ENCODE results near the gene PCOLCE2.

Gene PCOLCE2

GRCh38 chr3:142849148-142849547, 39.7 kb downstream of the PCOLCE2 start:
- no peak for DNase-seq (ENCODE audit: low spot score)
- no peak for TF ChIP-seq CTCF (IDR thresholded peaks at IDR 0.05; ENCODE audit: borderline replicate concordance, control extremely low read depth, extremely low read depth, insufficient read depth, missing control alignments)
- in situ Hi-C loops (cut with MboI; ENCODE audit: low sequenced_read_pairs, unreplicated experiment): no loop called here

DNA sequence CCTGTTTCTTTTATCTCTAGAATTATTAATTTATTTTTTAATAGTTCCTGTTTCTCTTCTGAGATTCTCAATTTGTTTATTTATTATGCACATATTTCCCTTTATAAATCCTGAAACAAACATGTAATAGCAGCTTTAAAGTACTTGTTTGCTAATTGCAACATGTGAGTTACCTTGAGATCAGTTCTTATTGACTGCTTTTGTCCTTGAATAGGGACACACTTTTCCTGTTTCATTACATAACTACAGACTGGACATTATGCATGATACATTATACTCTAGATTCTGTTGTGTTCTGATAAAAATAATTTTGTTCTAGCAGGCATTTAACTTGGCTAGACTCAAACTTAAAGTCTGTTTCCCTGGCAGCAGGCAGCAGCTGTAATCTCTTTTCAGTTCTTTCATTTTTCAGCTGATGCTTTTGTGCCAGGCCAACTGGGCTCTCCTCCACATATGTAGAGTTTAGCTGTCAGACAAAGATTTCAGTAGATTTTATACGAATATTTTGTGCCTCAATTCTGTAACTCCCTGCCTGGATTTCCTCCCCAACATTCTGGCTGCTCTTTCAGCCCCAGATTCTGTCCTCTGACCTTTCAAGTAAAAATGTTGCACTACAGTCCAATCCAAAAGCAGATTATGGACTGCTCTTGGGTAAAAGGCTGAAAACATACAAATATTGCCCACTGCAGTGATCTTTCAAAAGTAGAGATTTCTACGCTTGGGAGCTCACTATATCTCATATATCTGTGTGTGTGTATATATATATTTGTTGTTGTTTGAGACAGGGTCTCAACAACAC, 41.9 kb downstream of the PCOLCE2 start:
- TF ChIP-seq CTCF (IDR thresholded peaks at IDR 0.05; ENCODE audit: borderline replicate concordance, control extremely low read depth, extremely low read depth, insufficient read depth, missing control alignments): no peak
- in situ Hi-C loops (cut with MboI; ENCODE audit: low sequenced_read_pairs, unreplicated experiment): no loop called here
- no peak for DNase-seq (ENCODE audit: low spot score)

DNA sequence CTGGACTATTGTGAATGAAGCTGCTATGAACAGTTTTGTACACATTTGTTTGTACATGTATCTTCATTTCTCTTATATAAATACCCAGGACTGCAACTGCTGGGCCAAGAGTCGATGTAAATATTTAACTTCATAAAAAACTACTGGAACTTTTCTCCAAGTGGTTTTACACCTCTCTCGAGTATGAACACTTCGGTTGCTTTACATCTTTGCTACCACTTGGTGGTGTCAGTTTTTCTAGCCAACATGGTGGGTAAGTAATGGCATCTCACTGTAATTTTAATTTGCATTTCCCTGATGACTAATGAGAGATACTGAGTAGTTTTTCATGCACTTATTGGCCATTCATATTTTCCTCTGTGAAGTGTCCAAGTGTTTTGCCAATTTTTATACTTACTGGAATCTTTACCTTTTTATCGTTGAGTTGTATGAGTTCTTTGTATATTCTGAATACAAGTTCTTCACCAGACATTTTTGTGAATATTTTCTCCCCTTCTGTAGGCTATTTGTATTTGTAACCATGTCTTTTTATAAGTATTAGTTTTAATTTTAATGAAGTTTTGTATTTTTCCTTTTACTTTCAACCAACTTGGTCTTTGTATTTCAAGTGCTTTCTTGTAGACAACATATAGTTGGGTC, 44.4 kb downstream of the PCOLCE2 start:
- in situ Hi-C loops (cut with MboI; ENCODE audit: low sequenced_read_pairs, unreplicated experiment): no loop called here
- peak; percentile 42 for DNase-seq (ENCODE audit: low spot score)
- TF ChIP-seq CTCF (IDR thresholded peaks at IDR 0.05; ENCODE audit: borderline replicate concordance, control extremely low read depth, extremely low read depth, insufficient read depth, missing control alignments): peak; percentile 35

- no peak for DNase-seq (ENCODE audit: low spot score)
- in situ Hi-C loops (cut with MboI; ENCODE audit: low sequenced_read_pairs, unreplicated experiment): loop anchor here (10.0 kb wide), 1 partner anchor 155 kb away; no protein-coding TSS in a partner anchor
- no peak for TF ChIP-seq CTCF (IDR thresholded peaks at IDR 0.05; ENCODE audit: borderline replicate concordance, control extremely low read depth, extremely low read depth, insufficient read depth, missing control alignments)
These were observed 49.1 kb downstream of the PCOLCE2 start for GRCh38 chr3:142839831-142840230.

GRCh38 chr3:142837526-142837925, 51.4 kb downstream of the PCOLCE2 start:
- TF ChIP-seq CTCF (IDR thresholded peaks at IDR 0.05; ENCODE audit: borderline replicate concordance, control extremely low read depth, extremely low read depth, insufficient read depth, missing control alignments): no peak
- in situ Hi-C loops (cut with MboI; ENCODE audit: low sequenced_read_pairs, unreplicated experiment): loop anchor here (10.0 kb wide), 1 partner anchor 157 kb away; no protein-coding TSS in a partner anchor
- no peak for DNase-seq (ENCODE audit: low spot score)

GRCh38 chr3:142828703-142829305, 60.1 kb downstream of the PCOLCE2 start:
- peak; percentile 74 for DNase-seq (ENCODE audit: low spot score)
- in situ Hi-C loops (cut with MboI; ENCODE audit: low sequenced_read_pairs, unreplicated experiment): no loop called here
- TF ChIP-seq CTCF (IDR thresholded peaks at IDR 0.05; ENCODE audit: borderline replicate concordance, control extremely low read depth, extremely low read depth, insufficient read depth, missing control alignments): peak; percentile 82
